Liver (tissue), 3 donors: Measurements from ENCODE around the gene CMIP.

Experiments used
- CTCF ChIP-seq: fragments of 150-350 bp; IDR thresholded peaks from 2 replicates; pipeline ENCODE4 v1.5.1; 2017; ENCODE audit warnings: improper control_type of control experiment, low read depth, low read length; ENCODE audit not compliant: missing input control
- RAD21 ChIP-seq, 2 donors: IDR thresholded peaks; 2 replicates each; pipeline ENCODE4 v1.6.1; 2016; ENCODE audit warnings: antibody characterized with exemption in 2 of 2, mild to moderate bottlenecking in 2 of 2
- TF ChIP-seq, protein P1 (sequence below): IDR thresholded peaks from 2 replicates; pipeline ENCODE4 v1.6.1; 2016; ENCODE audit warnings: antibody characterized with exemption
- donor health status: healthy.
- donor health status: healthy.

DNA sequence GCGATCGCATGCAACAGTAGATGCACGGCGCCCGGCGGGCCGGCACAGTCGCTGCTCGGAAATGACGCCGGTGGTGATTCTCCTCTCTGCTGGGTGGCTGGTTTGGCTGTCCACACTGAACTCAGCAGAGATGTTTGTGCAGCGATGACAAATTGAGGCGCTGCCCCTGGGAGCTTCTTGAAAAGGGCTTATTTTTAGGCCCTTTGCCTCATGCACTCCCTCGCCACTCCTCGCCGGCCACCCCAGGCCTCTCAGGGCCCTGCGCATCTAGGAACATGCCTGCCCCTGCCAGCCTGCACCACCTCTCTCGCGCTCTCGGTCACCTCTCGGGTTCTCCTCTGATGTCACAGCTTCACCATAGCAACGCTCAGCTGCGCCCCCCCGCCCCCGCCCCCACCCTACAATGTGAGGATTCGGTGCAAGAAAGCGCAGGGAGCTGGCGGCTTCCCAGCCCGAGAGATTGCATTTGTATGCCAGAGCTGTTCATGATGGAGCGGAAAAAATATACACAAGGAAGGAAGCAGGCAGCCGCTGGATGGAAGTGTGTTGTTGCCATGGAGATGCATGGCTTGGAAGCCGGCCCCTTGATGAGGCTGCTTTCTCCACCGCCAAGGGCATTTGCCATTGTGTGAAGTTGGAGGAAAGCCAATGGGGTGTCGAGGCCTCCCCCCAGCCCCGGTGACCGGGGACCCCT lies 253.2 kb downstream of the CMIP start:
- no peak for TF ChIP-seq RAD21 (IDR thresholded peaks at IDR 0.05)
- TF ChIP-seq, protein P1, sequence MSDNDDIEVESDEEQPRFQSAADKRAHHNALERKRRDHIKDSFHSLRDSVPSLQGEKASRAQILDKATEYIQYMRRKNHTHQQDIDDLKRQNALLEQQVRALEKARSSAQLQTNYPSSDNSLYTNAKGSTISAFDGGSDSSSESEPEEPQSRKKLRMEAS: no peak
- TF ChIP-seq CTCF: no peak
